Mucosa of descending colon (tissue), 3 donors: ENCODE data around the gene PRDM9. TPM values are rescaled to one million over a fixed set of nuclear protein-coding genes. Genes with fewer than 3 reads are reported as not detected.

ENCODE experiments used
- ATAC-seq: fragments of 200-7000 bp; cut with Tn5 transposase; one replicate; pipeline ENCODE4 v1.9.1; 2020; ENCODE audit warnings: mild to moderate bottlenecking, moderate library complexity
- DNase-seq, 3 donors: peaks; one replicate each; pipeline ENCODE4 v3.0.0-alpha.2; 2020
- H3K36me3 ChIP-seq: fragments of 200-600 bp; one replicate; pipeline ENCODE4 v1.8.0; 2021; ENCODE audit warnings: low read depth, mild to moderate bottlenecking
- H3K4me1 ChIP-seq: fragments of 200-600 bp; one replicate; pipeline ENCODE4 v1.8.0; 2021; ENCODE audit warnings: low read depth, mild to moderate bottlenecking
- H3K4me3 ChIP-seq: fragments of 200-600 bp; one replicate; pipeline ENCODE4 v1.8.0; 2021; ENCODE audit warnings: mild to moderate bottlenecking
- H3K9me3 ChIP-seq: fragments of 200-600 bp; one replicate; pipeline ENCODE4 v1.8.0; 2021; ENCODE audit warnings: mild to moderate bottlenecking
- CTCF ChIP-seq: fragments of 200-600 bp; IDR thresholded peaks from one replicate; pipeline ENCODE4 v1.8.0; 2022; ENCODE audit warnings: antibody characterized with exemption, mild to moderate bottlenecking
- intact Hi-C, 2 donors: fragments of 100-400 bp; cut with DNase I in 1 of 2; cut with micrococcal nuclease in 1 of 2; formaldehyde crosslinking; loops; one replicate each; pipeline versions ENCODE4 v1.11.0 to v1.11.1; 2022; cut with DNase I, micrococcal nuclease
- long read RNA-seq, 2 donors: library from polyadenylated mRNA; unstranded; transcript quantifications; one replicate each; pipeline ENCODE4 v2.0.0, GENCODE V29; 2019 to 2021
- total RNA-seq, 3 donors: library from RNA; stranded (reverse); fragmentation: NEBNext Ultra II Directional in 2 of 3; extraction: Animal tissue kit (Norgen Biotek cat#: 25700) in 2 of 3; gene quantifications; one replicate each; pipeline versions ENCODE4 v1.2.1 to v1.2.4, GENCODE V29; 2021 to 2023
- donor health status: DM: no; HTN: no; CAD: no; lungs with moderate emphysema.
- donor health status: DM: no; HTN: no; CAD: no.
- donor health status: DM: no; HTN: yes; CAD: no.

PRDM9 gene
- not detected for total RNA-seq
- long read RNA-seq, donor 1 = 0 reads
- long read RNA-seq, donor 2 = 0 reads

- TF ChIP-seq CTCF = no peak
- DNase-seq (peak; percentile 26 to 62 (median 51)), ATAC-seq (peak; percentile 37)
- Histone ChIP-seq H3K4me3 (no peak within 1 kb of the TSS), H3K4me1 (no peaks in the 10 kb centered on the region), H3K9me3 (peaks cover 24% of the 10 kb centered on the region), H3K36me3 (no peaks in the 10 kb centered on the region)
- intact Hi-C loops = no loop called here
Measured at GRCh38 chr5:23507278-23507685, at the start of gene PRDM9. TSS of gene PRDM9 (plus strand) at chr5:23507609. CDS start at chr5:23509034, 1,425 bp downstream.

- peaks cover 2% of the 10 kb centered on the region for H3K9me3 ChIP-seq
- no peak for ATAC-seq
- TF ChIP-seq CTCF = no peak
- no peak for DNase-seq
- no peaks in the 10 kb centered on the region for H3K4me1 ChIP-seq
- no peaks in the 10 kb centered on the region for H3K36me3 ChIP-seq
- intact Hi-C loops = no loop called here
- no peak overlapping the region for H3K4me3 ChIP-seq
Measured at GRCh38 chr5:23457780-23458179, 49.6 kb upstream of the PRDM9 start.

- H3K4me1 ChIP-seq = no peaks in the 10 kb centered on the region
- TF ChIP-seq CTCF = no peak
- H3K4me3 ChIP-seq = no peak overlapping the region
- no peaks in the 10 kb centered on the region for H3K36me3 ChIP-seq
- DNase-seq (no peak), ATAC-seq (no peak)
- intact Hi-C loops = no loop called here
- peaks cover 4% of the 10 kb centered on the region for H3K9me3 ChIP-seq
Measured at GRCh38 chr5:23459214-23459613, 48.2 kb upstream of the PRDM9 start.

GRCh38 chr5:23461576-23461975 lies 45.8 kb upstream of the PRDM9 start:
- no peak for TF ChIP-seq CTCF
- DNase-seq = no peak
- H3K9me3 ChIP-seq = peaks cover 14% of the 10 kb centered on the region
- H3K4me1 ChIP-seq = no peaks in the 10 kb centered on the region
- no peak for ATAC-seq
- H3K4me3 ChIP-seq = no peak overlapping the region
- H3K36me3 ChIP-seq = no peaks in the 10 kb centered on the region
- intact Hi-C loops = no loop called here

GRCh38 chr5:23466401-23466912 lies 41.0 kb upstream of the PRDM9 start:
- Histone ChIP-seq H3K36me3 (no peaks in the 10 kb centered on the region), H3K4me3 (no peak overlapping the region), H3K9me3 (peaks cover 19% of the 10 kb centered on the region), H3K4me1 (no peaks in the 10 kb centered on the region)
- no peak for DNase-seq
- intact Hi-C loops = no loop called here
- no peak for ATAC-seq
- TF ChIP-seq CTCF = no peak

GRCh38 chr5:23468658-23469057 lies 38.8 kb upstream of the PRDM9 start:
- ATAC-seq (no peak), DNase-seq (no peak)
- no peaks in the 10 kb centered on the region for H3K36me3 ChIP-seq
- H3K9me3 ChIP-seq = peaks cover 19% of the 10 kb centered on the region
- intact Hi-C loops = no loop called here
- no peak overlapping the region for H3K4me3 ChIP-seq
- H3K4me1 ChIP-seq = no peaks in the 10 kb centered on the region
- no peak for TF ChIP-seq CTCF
